GM12878 (cell line): ENCODE measurements around the gene IRF2. TPM values are rescaled to one million over a fixed set of nuclear protein-coding genes. Genes with fewer than 3 reads are reported as not detected.

Source experiments
- CUX1 ChIP-seq: IDR thresholded peaks from 2 replicates; pipeline ENCODE4 v1.6.1; 2012; ENCODE audit warnings: improper control_type of control experiment, low read depth, low read length; ENCODE audit not compliant: insufficient replicate concordance
- EGR1 ChIP-seq, 2 experiments: IDR thresholded peaks; 1 replicate in 1 of 2; 2 replicates in 1 of 2; pipeline ENCODE4 v1.6.1; 2011 to 2012; ENCODE audit warnings: low read depth in 2 of 2, low read length in 2 of 2, borderline replicate concordance in 1 of 2, mild to moderate bottlenecking in 1 of 2, moderate library complexity in 1 of 2
- FOXM1 ChIP-seq: IDR thresholded peaks from 2 replicates; pipeline ENCODE4 v1.6.1; 2012; ENCODE audit warnings: low read depth, mild to moderate bottlenecking, inconsistent platforms, low read length, moderate library complexity
- HDAC6 ChIP-seq: fragments of 200-600 bp; sonication (generic); IDR thresholded peaks from one replicate; pipeline ENCODE4 v1.8.0; 2017; ENCODE audit warnings: antibody characterized with exemption; ENCODE audit not compliant: unreplicated experiment
- HSF1 ChIP-seq: fragments of 150-350 bp; IDR thresholded peaks from 2 replicates; pipeline ENCODE4 v1.6.1; 2014; ENCODE audit warnings: mild to moderate bottlenecking, low read depth, low read length
- MEF2A ChIP-seq: IDR thresholded peaks from 2 replicates; pipeline ENCODE4 v1.6.1; 2011; ENCODE audit warnings: low read depth, mild to moderate bottlenecking, low read length, moderate library complexity; ENCODE audit not compliant: insufficient read depth
- MXI1 ChIP-seq: fragments of 150-350 bp; IDR thresholded peaks from 2 replicates; pipeline ENCODE4 v1.6.1; 2011; ENCODE audit warnings: low read depth, mild to moderate bottlenecking, inconsistent platforms, low read length, improper control_type of control experiment
- NBN ChIP-seq: fragments of 450-650 bp; IDR thresholded peaks from 2 replicates; pipeline ENCODE4 v1.6.1; 2016
- NFYB ChIP-seq: IDR thresholded peaks from 2 replicates; pipeline ENCODE4 v1.6.1; 2011; ENCODE audit warnings: low read depth, mild to moderate bottlenecking, low read length, improper control_type of control experiment, moderate library complexity; ENCODE audit not compliant: insufficient read depth
- POLR2AphosphoS2 ChIP-seq: IDR thresholded peaks from 2 replicates; pipeline ENCODE4 v1.6.1; 2011; ENCODE audit warnings: low read depth, mild to moderate bottlenecking, low read length, improper control_type of control experiment, moderate library complexity
- RELB ChIP-seq: fragments of 450-650 bp; IDR thresholded peaks from 2 replicates; pipeline ENCODE4 v1.6.1; 2017; ENCODE audit warnings: low read depth, mild to moderate bottlenecking, moderate library complexity
- SREBF1 ChIP-seq: IDR thresholded peaks from 2 replicates; pipeline ENCODE4 v1.6.1; 2012; ENCODE audit warnings: mild to moderate bottlenecking, low read length
- TBL1XR1 ChIP-seq: IDR thresholded peaks from 2 replicates; pipeline ENCODE4 v1.6.1; 2012; ENCODE audit warnings: low read depth, low read length, improper control_type of control experiment
- USF2 ChIP-seq: IDR thresholded peaks from 2 replicates; pipeline ENCODE4 v1.6.1; 2011; ENCODE audit warnings: low read depth, low read length, improper control_type of control experiment, borderline replicate concordance
- YBX1 ChIP-seq: fragments of 450-650 bp; IDR thresholded peaks from 2 replicates; pipeline ENCODE4 v1.6.1; 2016; ENCODE audit warnings: antibody characterized with exemption
- YY1 ChIP-seq: IDR thresholded peaks from 2 replicates; pipeline ENCODE4 v1.6.1; 2011; ENCODE audit warnings: low read depth, mild to moderate bottlenecking, low read length
- ZNF24 ChIP-seq: fragments of 450-650 bp; IDR thresholded peaks from 2 replicates; pipeline ENCODE4 v1.6.1; 2017; ENCODE audit warnings: antibody characterized with exemption, mild to moderate bottlenecking
- polyA plus RNA-seq, 11 experiments: library from polyadenylated mRNA; depleted of rRNA in 4 of 11; unstranded in 6 of 11; stranded (reverse) in 5 of 11; fragments of >200 nt; fragmentation: Nextera tagmentation in 4 of 11; fragmentation: Illumina TruSeq in 1 of 11; extraction: Ambion mirVana in 4 of 11; extraction: Trizol in 1 of 11; gene quantifications; 1 replicate in 1 of 11; 2 replicates in 10 of 11; pipeline versions ENCODE4 v1.2.1 to v1.2.3, GENCODE V29; 2011 to 2016; ENCODE audit warnings: inconsistent platforms in 2 of 11, missing spikeins in 2 of 11, low read depth in 1 of 11
- total RNA-seq, 4 experiments: library from RNA; depleted of rRNA in 3 of 4; stranded (reverse); fragments of >200 nt in 3 of 4; fragmentation: Illumina TruSeq in 1 of 4; extraction: Trizol in 1 of 4; gene quantifications; 2 replicates each; pipeline versions ENCODE4 v1.2.1 to v1.2.3, GENCODE V29; 2013 to 2021

The IRF2 gene
- total and polyA plus RNA-seq, 10 of the 15 experiments (the other 5 are each of a cell fraction or from before 2014, with no cell fraction given), result 45.1 to 99.3 (median 58.9) TPM

DNA sequence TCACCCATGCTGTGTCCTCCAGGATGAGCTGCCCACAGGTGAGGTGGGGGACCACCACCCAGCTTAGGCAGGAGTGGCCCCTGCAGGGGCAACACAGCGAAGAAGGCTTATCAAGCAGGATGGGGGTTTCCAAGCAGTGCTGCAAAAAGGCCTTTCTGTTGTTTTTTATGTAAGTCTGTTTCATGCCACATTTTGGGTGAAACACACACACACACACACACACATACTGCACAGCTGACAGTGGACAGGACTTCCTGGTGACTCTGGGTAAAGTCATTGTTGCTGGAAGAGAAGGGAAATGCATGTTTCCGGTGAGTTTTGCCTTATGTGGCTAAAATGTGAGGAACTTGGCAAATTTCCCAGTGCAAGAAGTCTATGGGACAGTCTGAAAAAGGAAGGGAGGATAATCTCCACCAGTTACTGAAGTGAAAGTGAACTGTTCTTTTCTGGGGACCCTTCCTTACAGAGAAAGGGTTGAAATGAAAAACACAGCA is 119.2 kb downstream of the IRF2 start (continued):
- TF ChIP-seq FOXM1 (no peak), USF2 (no peak; the same call in 1 of the 2 replicates), HSF1 (no peak), NFYB (no peak), RELB (peak; percentile 93), MXI1 (0 out of 2 replicates have a peak, but pooled peaks have one; percentile 43), MEF2A (peak; percentile 69; the same call in 1 of the 2 replicates), POLR2AphosphoS2 (no peak), YY1 (peak; percentile 58; the same call in 1 of the 2 replicates), TBL1XR1 (peak; percentile 76; the same call in 1 of the 2 replicates), HDAC6 (no peak), NBN (peak; percentile 87), CUX1 (peak; percentile 69), ZNF24 (peak; percentile 82), YBX1 (no peak), SREBF1 (no peak), EGR1 (IDR thresholded peaks at IDR 0.05; ENCODE audit: borderline replicate concordance in 1 of 2, low read depth in 2 of 2, low read length in 2 of 2) (peak in 1 of 2 experiments; percentile 55; a peak in 2 of 3 replicates)
